Progenitor cell of endocrine pancreas (in vitro differentiated cells): ENCODE measurements around the gene INTS3. TPM values are rescaled to one million over a fixed set of nuclear protein-coding genes. Genes with fewer than 3 reads are reported as not detected.

Experiments used
- DNase-seq: peaks from one replicate; pipeline ENCODE4 v3.0.0; 2021; ENCODE audit warnings: low spot score; ENCODE audit not compliant: unreplicated experiment
- H3K27ac Mint-ChIP-seq: 2 replicates; pipeline ENCODE4 v1.8.0; 2021; ENCODE audit warnings: mild to moderate bottlenecking, moderate library complexity, mixed read lengths
- H3K27me3 Mint-ChIP-seq: 2 replicates; pipeline ENCODE4 v1.8.0; 2021; ENCODE audit warnings: mixed read lengths
- H3K36me3 Mint-ChIP-seq: 2 replicates; pipeline ENCODE4 v1.8.0; 2022; ENCODE audit warnings: mixed read lengths; ENCODE audit not compliant: insufficient read depth
- H3K4me1 Mint-ChIP-seq: 2 replicates; pipeline ENCODE4 v1.8.0; 2021; ENCODE audit warnings: low read depth, mixed read lengths
- H3K4me3 Mint-ChIP-seq: 2 replicates; pipeline ENCODE4 v1.8.0; 2021; ENCODE audit warnings: low read depth, mild to moderate bottlenecking, moderate library complexity, mixed read lengths
- H3K9me3 Mint-ChIP-seq: 2 replicates; pipeline ENCODE4 v1.8.0; 2021; ENCODE audit warnings: low read depth, mixed read lengths
- CTCF ChIP-seq: fragments of 200-600 bp; sonication (generic); IDR thresholded peaks from one replicate; pipeline ENCODE4 v1.5.0; 2021; ENCODE audit warnings: antibody characterized with exemption, mild to moderate bottlenecking; ENCODE audit not compliant: unreplicated experiment
- total RNA-seq: library from RNA; stranded (reverse); gene quantifications from 2 replicates; pipeline ENCODE4 v1.2.1, GENCODE V29; 2021

Gene INTS3
- total RNA-seq, 1 donor from 2014 or later, result 152 TPM

GRCh38 chr1:153792631-153793041 lies 64.8 kb downstream of the INTS3 start:
- H3K4me1 Mint-ChIP-seq, result peaks cover 13% of the 10 kb centered on the region
- H3K27me3 Mint-ChIP-seq, result peaks cover 10% of the 10 kb centered on the region
- no peak for DNase-seq
- no peaks in the 10 kb centered on the region for H3K9me3 Mint-ChIP-seq
- TF ChIP-seq CTCF, result no peak
- no peak overlapping the region for H3K4me3 Mint-ChIP-seq
- peak overlapping the region; percentile 24 for H3K27ac Mint-ChIP-seq
- no peaks in the 10 kb centered on the region for H3K36me3 Mint-ChIP-seq

- peaks cover 9% of the 10 kb centered on the region for H3K4me1 Mint-ChIP-seq
- peaks cover 10% of the 10 kb centered on the region for H3K27me3 Mint-ChIP-seq
- H3K9me3 Mint-ChIP-seq, result no peaks in the 10 kb centered on the region
- no peak for TF ChIP-seq CTCF
- no peak overlapping the region for H3K4me3 Mint-ChIP-seq
- no peak for DNase-seq
- no peak overlapping the region for H3K27ac Mint-ChIP-seq
- no peaks in the 10 kb centered on the region for H3K36me3 Mint-ChIP-seq
Measured at GRCh38 chr1:153793261-153793972, 65.6 kb downstream of the INTS3 start.

- DNase-seq, result no peak
- Mint-ChIP-seq H3K27me3 (peaks cover 7% of the 10 kb centered on the region), H3K4me1 (peaks cover 9% of the 10 kb centered on the region), H3K27ac (no peak overlapping the region), H3K36me3 (no peaks in the 10 kb centered on the region), H3K4me3 (no peak overlapping the region), H3K9me3 (no peaks in the 10 kb centered on the region)
- no peak for TF ChIP-seq CTCF
Measured at GRCh38 chr1:153793973-153794615, 66.2 kb downstream of the INTS3 start.

- DNase-seq, result no peak
- Mint-ChIP-seq H3K36me3 (no peaks in the 10 kb centered on the region), H3K27ac (peak overlapping the region; percentile 94), H3K4me3 (peak overlapping the region; percentile 8), H3K27me3 (peaks cover 7% of the 10 kb centered on the region), H3K9me3 (no peaks in the 10 kb centered on the region), H3K4me1 (peaks cover 9% of the 10 kb centered on the region)
- no peak for TF ChIP-seq CTCF
Measured at GRCh38 chr1:153794624-153795329, 66.9 kb downstream of the INTS3 start.

GRCh38 chr1:153795330-153795837 lies 67.5 kb downstream of the INTS3 start:
- peak overlapping the region; percentile 79 for H3K27ac Mint-ChIP-seq
- H3K4me1 Mint-ChIP-seq, result peaks cover 9% of the 10 kb centered on the region
- H3K36me3 Mint-ChIP-seq, result no peaks in the 10 kb centered on the region
- H3K9me3 Mint-ChIP-seq, result no peaks in the 10 kb centered on the region
- no peak overlapping the region for H3K4me3 Mint-ChIP-seq
- DNase-seq, result no peak
- peaks cover under 1% of the 10 kb centered on the region for H3K27me3 Mint-ChIP-seq
- TF ChIP-seq CTCF, result no peak
